ENCODE measurements around the gene PDK4.
"Not testable (repeated sequence)": the region's sequence is repeated elsewhere in the genome, so short reads cannot be mapped to it uniquely, and the experiment has no call there.

Gene PDK4

DNA sequence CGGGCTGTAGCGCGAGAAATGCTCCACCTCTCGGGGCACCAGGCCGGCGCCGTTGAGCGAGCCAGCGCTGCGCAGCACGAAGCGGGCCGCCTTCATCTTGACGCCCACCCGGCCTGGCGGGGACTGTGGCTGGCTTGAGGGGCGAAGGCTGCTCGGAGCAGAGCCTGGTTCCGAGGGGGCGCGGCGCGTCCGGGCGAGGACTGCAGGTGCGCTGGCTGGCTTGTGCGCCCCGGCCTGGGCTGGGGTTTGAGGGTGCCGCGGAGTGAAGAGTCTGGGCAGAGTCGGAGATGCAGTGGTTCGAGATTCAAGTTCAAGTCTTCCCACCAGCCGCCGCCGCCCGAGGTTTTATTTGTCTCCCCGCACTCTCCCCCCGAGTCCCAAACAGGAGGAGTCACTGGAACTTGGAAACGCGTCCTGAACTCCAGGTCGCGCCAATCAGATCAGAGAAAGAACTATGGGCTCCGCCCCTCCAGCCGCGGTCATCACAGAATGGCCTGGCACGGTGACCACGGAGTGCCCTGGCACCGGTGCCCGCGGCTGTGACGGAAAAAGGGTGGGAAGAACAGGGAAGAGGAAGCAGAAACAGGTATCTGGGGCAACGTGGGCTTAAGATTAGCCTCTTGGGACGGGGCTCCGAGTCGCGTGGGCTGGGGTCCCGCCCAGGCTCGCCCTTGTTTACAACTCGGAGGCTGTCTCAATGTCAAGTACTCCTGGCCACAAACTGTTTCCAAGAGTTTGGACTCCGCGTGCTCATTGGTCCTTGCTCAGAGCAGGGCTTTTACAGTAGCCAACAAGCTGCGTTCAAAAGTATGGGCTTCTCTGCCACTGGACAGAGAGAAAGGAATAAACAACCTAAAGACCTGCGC is at the start of gene PDK4:
PDK4 (minus strand) TSS at position 319 of the 866 bp plus-strand sequence; CDS start at position 96, 223 bp downstream.
- no peak for DNase-seq

DNA sequence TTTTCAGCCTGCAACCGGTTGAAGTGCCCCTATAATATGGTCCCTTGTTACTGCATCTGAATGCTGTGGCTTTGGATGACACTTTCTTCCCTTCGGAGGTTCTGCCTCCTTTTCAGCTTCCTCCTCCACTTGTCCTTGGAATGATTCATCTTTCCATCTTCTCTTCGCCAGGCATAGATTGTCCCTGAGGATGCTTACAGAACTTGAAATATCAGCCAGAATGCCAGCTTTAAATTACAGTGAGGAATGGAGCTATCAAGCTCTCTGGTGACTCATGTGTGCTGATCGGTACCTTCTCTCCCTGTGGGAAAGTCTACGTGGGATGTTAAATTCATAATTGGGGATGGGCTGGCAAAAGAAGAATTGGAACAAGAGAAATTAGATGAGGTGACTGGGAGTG is 45.9 kb upstream of the PDK4 start:
- no peak for DNase-seq

DNA sequence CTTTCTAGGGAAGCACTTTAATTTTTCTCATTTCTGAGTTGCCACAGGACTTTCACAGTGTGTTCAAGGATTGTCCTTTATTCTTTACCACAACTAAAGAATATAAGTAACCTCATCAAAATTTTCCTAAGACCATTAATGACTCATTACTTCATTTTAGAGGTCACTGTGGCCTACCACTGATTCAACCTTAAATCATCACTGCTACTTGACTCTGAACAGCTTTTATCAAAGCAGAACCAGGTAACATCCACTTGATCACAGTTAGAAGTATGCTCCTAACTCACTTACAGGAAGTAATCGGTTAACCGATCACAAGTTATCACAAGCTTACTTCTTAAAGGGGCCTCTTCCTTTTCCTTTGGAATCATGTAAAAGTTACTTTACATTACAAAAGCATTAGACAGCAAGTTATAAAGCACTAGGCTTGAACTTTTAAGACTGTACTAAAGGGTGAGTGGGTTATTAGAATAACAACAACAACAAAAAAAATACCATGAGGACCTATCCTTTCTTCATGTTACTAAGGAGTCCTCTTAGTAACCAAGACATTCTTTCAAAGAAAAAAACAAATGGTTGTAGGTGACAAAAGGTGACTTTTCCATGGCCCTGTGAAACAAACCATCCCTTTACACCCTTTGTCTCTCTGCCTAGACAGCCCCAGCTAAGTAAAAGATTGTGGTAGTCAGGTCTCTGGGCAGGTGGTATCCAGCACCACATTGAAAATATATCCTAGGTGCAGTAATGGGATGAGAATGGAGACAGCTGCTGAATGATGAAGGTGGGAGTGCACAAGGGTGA is 40.0 kb upstream of the PDK4 start:
- no peak for DNase-seq

DNA sequence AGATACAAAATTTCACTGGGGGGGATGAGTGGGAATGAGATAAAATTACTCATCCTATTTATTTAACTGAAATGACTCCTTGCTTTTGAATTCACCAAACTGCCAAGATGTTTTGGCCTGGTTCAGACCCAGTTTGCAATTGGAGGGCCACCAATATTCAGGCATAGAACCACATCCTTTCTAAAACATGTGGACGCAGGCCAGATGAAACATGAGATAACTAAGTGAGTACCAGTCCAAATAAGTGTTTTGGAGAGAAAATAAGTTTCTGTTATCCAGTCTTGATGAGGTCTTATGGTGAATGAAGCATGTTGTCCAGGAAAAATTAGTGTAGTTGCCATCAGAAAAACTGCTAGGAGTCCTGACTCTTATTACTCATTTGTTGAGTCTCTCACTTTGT is 36.3 kb upstream of the PDK4 start:
- DNase-seq, result no peak

DNA sequence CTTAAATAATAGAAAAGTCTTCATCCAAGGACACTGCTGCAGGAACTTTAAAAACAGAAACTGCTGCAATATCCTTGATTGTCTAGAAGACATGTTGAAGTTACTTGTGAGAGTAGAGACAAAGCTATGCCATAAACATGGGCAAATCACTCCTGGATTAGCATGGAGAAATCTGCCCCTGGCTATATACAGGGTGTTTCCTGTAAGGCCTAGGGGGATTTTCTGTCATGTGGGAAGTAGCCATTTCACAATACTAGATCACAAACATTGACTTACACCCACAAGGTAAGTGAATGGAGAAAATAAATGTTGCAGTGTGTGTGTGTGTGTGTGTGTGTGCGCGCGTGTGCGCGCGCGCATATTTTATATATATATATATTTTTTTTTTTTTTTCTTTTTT is 35.2 kb upstream of the PDK4 start:
- DNase-seq, result no peak

DNA sequence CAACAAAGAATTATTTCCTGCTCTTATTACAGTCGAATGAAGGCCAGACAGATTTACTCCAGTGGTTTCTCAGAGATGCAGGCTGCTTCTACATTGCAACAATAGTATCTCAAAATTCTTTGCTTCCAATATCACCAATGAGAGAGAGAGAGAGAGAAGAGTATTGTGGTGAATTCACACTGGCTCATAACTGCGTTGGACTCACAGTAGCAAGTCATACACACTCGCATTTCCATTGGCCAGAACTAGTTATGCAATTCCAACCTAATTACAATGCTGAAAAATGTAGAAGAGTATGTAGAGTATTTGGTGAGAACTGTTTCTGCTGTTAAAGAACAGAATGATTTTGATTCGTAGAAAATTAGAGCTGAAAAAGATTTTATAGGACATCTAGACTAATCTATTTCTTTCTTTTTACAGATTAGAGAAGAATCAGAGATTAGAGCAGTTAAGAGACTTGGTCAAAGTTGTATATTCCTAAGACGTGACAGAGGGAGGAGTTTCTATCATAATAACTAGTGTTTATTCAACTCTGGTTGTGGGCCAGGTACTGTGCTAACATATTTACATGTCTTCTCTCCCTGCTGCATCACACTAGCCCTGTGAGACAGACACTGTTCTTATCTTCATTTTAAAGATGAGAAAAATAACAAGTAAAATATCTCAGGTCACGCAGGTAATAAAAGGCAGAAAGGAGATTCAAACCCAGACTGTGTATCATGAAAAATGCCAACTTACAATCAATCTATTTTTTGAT is 34.6 kb upstream of the PDK4 start:
- no peak for DNase-seq

DNA sequence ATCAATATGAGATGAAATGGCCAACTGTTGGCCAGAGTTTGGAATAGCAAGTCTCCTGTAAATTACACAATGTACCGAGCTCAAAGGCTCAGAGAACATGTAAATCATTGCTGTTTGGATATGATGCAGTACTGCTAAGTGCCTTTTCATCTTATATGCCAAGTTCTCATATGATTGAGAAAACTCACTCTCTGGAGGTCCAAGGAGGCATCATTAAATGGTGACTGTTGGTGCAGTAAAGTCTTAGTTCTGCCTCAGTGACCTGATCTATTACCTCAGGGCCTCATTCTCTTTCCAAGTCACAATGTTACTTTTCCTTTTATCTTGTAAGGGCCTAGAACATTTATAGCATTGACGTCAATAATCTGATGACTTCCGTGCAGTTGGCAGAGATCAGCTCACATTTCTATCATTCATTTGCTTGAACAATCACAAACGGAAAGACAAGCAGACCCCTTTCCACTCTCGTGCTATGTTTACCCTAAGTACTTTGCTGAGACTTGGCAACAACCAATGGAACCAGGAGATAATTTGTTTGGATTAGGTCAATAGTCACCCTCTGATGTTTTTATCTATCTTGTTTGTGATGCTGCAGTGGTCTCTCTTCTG is 32.6 kb upstream of the PDK4 start:
- no peak for DNase-seq

DNA sequence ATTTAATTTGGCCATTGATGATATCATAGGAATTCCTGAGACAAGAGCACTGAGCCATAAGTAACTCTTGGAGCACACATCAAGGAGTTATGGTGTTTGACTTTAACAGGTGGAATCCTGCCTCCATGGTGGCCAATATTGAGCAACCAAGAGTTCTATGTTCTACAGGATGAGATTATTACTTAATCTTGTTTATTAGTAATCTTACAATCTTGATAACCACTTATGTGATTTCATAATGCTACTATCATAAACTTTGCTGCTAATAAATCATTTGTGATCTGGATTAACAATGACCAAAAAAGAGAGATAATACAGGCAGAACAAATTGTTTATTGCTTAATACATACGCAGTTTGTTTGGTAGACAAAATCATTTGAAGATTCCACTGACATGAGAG is 27.5 kb upstream of the PDK4 start:
- no peak for DNase-seq

DNA sequence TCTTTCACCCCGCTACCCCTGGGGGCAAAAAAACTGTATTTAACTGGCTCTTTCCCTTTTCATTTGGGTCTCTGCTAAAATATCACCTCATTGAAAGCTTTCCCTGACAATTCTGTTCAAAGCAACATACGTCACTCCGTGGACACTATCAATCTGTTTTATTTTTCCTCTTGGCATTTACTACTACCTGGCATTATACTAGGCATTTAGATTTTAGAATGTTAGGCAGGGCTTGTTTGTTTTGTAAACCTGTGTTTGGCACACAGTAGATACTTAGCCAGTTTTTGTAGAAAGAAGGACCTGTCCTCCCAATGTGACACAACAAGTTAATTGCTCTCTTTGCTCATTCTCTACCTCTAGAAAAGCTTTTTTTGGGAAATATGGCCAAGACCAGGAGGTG is 26.5 kb upstream of the PDK4 start:
- no peak for DNase-seq

DNA sequence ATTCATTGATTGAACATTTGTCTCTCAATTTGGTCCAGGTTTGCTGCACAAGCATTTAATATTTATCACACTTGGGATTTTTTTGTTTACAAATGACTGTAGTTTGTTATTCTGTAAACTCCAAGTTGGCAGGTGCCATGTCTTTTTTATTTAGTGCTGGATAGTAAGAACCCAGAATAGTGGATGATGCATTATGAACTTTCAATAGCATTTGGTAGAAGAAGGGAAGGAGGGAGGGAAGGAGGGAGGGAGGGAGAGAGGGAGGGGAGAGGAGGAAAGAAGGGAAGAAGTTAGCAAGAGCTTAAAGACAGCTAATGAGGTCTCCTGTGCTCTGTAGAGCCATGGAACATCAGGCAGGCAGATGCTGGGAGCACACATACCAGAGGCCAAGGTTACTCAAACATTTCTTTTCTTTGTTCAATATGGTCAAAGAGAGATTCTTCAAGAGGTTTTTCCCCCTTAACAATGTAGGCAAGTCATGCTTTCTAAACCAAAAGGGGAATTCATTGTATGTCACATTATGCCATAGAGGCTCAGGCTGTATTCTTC is 25.8 kb upstream of the PDK4 start:
- no peak for DNase-seq

DNA sequence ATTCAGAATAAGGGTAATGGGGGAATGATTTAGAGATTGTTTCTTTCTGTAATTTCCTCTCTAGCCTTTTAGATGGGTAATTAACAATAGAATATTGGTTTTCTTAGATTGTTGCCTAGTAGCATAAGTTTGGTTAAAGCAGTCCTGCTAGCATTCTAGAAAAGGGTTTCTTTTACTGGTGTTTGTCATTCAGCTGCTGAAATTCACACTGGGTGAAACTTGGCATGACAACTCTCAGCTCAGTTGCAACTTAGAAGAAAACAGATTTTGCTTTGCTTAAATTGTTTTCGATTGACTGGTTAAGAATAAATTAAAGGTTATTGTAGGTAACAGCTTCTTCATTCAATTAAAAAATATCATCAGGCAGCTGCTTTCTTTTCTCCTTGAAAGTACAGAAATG is 25.1 kb upstream of the PDK4 start:
- DNase-seq, result no peak

DNA sequence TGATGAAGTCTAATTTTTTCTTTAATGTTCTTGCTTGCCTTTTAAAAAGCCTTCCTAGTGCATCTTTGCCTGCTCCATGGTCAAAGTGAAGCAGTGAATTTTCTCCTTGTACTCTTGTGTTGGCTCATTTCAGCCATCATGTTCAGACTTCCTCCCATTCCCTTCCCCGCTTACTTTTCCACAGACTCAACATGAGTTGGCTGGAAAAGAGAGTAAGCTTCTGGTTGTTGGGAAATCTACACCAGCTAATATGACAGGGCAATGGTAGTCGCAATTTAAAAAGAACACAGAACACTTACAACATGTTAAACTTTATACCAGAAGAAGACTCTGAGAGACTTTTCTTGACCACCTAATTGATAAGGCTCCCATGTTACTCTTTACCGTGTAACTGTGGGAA is 24.3 kb upstream of the PDK4 start:
- no peak for DNase-seq

DNA sequence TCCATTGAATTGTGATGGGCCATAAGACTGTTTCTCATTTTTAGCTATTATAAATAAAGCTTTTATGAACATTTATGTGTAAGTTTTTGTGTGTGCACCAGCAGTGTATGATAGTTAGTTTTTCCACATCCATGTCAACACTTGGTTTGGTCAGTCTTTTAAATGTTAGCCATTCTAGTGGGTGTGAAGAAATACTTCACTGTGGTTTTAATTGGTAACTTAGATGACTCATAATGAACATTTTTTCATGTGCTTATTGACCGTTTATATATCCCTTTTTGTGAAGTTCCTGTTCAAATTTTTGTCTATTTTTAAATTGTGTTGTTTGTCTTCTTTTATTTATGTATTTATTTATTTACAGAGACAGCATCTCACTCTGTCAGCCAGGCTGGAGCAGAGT is 23.6 kb upstream of the PDK4 start:
- no peak for DNase-seq

DNA sequence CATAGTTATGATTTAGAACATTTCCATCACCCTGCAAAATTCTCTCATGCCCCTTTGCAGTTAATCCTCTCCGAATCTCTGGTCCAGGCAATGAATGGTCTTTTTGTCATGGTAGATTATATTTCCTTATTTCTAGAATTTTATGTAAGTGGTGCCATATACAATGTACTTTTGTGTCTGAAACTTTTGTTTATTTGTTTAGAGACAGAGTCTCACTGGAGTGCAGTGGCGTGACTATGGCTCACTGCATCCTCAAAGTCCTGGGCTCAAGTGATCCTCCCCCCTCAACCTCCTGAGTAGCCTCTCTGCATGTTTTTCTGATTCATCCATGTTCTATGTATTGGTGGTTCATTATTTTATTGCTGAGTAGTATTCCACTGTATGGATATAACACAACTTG is 23.2 kb upstream of the PDK4 start:
- DNase-seq, result no peak

DNA sequence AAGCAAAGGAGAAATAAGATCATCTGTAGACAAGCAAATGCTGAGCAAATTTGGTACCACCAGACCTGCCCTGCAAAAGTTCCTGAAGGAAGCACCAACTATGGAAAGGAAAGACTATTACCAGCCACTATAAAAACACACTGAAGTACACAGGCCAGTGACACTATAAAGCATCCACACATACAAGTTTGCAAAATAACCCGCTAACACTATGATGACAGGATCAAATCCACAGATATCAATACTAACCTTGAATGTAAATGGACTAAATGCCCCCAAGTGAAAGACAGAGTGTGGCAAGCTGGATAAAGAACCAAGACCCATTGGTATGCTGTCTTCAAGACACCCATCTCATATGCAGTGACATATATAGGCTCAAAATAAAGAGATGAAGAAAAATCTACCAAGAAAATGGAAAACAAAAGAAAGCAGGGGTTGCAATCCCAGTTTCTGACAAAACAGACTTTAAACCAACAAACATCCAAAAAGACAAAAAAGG is 18.2 kb upstream of the PDK4 start:
- no peak for DNase-seq

DNA sequence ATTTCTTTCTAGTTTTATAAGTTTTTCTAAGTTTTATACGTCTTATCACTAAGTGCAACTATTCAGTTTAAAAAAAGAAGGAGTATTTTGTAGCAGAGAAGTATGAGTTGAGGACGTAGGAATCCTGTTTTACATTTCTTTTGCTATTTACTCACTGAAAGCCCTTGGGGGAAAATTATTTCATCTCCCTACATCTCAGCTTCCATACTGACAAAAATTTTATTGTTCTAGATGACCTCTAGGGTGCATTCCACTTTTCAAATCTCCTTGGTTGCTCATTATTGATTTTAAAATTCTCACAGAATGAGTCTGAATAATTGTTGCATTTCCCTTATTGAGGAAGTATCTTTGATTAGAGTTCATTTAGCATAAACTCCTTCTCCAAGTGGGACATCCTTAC is 14.9 kb upstream of the PDK4 start:
- DNase-seq, result no peak

DNA sequence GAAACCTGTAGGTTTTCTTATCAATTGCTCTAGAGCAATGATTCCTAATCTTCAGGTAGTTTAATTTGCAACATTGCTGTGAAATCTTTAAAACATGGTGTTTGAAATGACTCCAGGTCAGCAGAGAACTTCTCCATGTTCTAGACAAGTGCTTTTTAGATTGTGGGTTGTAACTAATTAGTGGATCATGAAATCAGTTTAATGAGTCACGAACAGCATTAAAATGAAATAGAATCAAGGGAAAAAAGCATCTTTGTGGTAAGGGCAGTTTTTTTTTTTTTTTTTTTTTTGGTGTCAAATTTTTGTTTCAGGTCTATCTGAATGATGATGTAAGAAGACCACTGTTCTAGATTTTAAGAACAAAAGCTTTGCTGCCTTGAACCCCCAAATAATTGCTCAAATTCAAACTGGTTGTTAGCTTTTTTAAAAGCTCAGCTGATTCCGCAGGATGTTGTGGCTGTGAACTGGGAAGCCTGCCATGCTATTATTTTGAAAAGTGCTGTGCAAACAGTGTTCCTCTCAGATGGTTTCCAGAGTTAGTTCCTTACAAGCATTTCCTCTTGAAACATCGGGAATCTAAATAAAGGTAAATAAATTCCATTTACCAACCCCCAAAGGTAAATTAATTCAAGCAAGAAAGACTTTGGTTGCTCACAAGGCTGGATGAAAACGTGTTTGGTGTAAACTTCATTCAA is 13.1 kb upstream of the PDK4 start:
- no peak for DNase-seq

DNA sequence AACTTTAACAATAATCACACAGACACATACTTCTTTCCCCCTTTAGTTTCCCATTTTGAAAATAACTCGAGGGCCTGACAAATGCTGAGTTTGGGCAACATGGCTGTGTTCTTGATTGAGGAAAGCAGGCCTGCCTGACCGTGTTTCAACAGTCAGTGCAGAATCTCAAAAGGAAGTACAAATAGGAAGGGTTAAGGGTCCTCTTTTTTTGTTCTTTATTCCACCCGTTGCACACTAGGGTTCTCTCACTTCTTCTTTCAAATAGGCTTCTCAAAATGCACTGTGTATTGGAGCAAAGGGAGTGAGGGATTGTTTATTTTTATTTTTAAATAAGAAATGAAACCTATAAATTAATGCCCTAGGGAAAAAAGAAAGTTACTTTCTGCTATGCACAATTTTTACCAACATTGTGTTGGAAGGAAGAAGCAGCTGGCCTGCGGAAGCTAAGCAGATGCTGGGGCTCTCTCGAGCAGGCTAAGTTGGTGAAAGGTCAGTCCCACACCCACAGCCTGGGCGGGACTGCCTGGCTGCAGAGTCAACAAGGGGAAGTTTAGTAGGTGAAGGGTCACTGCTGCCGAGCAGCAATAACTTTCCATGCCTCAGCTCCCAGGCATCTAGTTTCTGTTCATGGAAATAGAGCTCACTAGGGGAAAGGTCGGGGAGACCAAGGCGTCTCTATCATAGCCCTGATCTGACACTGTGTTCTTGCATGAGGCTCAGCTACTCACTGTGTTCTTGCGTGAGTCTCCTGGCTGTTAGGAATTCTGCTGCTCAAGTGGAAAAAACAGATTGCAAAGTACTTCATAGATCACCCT is 12.2 kb upstream of the PDK4 start:
- DNase-seq, result no peak

DNA sequence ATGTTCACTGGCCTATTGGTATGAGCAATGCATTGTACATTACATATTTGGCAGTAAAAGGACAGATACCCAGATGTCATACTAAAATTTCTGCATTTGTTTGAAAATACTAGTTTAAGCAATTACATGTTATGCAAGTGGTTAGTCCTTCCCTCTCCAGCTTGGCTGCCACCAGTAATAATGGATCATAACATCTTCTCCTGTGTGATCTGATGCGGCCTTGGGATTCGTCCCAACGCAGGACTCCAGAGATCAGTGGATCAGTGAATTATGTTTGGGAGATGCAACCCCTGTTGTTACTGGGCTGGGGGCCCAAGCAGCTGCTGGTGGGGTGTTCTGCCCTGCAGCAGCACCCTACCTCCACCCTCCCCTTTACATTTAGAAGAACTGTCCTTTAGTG is 11.2 kb upstream of the PDK4 start:
- no peak for DNase-seq

DNA sequence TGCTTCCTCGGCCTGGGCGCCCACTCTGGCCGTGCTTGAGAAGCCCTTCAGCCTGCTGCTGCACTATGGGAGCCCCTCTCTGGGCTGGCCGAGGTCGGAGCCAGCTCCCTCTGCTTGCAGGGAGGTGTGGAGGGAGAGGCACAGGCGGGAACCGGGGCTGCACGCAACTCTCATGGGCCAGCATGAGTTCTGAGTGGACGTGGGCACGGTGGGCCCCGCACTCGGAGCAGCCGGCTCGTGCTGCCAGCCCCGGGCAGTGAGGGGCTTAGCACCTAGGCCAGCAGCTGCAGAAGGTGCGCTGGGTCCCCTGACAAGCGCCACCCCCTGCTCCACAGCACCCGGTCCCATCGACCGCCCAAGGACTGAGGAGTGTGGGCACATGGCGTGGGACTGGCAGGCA is 9.0 kb upstream of the PDK4 start:
- no peak for DNase-seq

DNA sequence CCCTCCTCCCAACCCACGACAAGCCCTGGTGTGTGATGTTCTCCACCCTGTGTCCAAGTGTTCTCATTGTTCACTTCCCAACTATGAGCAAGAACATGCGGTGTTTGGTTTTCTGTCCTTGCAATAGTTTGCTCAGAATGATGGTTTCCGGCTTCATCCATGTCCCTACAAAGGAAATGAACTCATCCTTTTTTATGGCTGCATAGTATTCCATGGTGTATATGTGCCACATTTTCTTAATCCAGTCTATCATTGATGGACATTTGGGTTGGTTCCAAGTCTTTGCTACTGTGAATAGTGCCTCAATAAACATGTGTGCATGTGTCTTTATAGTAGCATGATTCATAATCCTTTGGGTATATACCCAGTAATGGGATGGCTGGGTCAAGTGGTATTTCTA is 8.5 kb upstream of the PDK4 start:
- not testable (repeated sequence) for DNase-seq

All from activated naive CD4-positive, alpha-beta T cell (primary cell).